KMS-11 (cell line): ENCODE results near the gene SHB.

Experiments used
- H2AFZ ChIP-seq: fragments of 200-600 bp; sonication (generic); 2 replicates; pipeline ENCODE4 v1.6.1; 2016; ENCODE audit warnings: antibody characterized with exemption, mixed run types, low read depth
- H3K27ac ChIP-seq: fragments of 200-600 bp; sonication (generic); 2 replicates; pipeline ENCODE4 v1.6.1; 2016; ENCODE audit warnings: mild to moderate bottlenecking, mixed run types
- H3K27me3 ChIP-seq: fragments of 200-600 bp; sonication (generic); 2 replicates; pipeline ENCODE4 v1.6.1; 2017; ENCODE audit warnings: mild to moderate bottlenecking, low read depth, mixed run types, moderate library complexity; ENCODE audit not compliant: insufficient read depth
- H3K36me3 ChIP-seq: fragments of 200-600 bp; sonication (generic); 2 replicates; pipeline ENCODE4 v1.6.1; 2017; ENCODE audit warnings: mild to moderate bottlenecking, mixed run types; ENCODE audit not compliant: insufficient read depth
- H3K4me1 ChIP-seq: fragments of 200-600 bp; sonication (generic); 2 replicates; pipeline ENCODE4 v1.6.1; 2016; ENCODE audit warnings: mild to moderate bottlenecking, low read depth, mixed run types; ENCODE audit not compliant: poor library complexity, severe bottlenecking
- H3K4me2 ChIP-seq: fragments of 200-600 bp; sonication (generic); 2 replicates; pipeline ENCODE4 v1.7.0; 2016; ENCODE audit warnings: mild to moderate bottlenecking, mixed run types
- H3K4me3 ChIP-seq: fragments of 200-600 bp; sonication (generic); IDR thresholded peaks from 2 replicates; pipeline ENCODE4 v1.6.1; 2017; ENCODE audit warnings: low read depth, low read length, mixed read lengths; ENCODE audit not compliant: insufficient read depth
- H3K79me2 ChIP-seq: fragments of 200-600 bp; sonication (generic); 2 replicates; pipeline ENCODE4 v1.6.1; 2016; ENCODE audit warnings: low read depth, mixed run types; ENCODE audit not compliant: insufficient read depth
- H3K9ac ChIP-seq: fragments of 200-600 bp; sonication (generic); 2 replicates; pipeline ENCODE4 v1.6.1; 2016; ENCODE audit warnings: mild to moderate bottlenecking, mixed run types
- H4K20me1 ChIP-seq: fragments of 200-600 bp; sonication (generic); 2 replicates; pipeline ENCODE4 v1.6.1; 2016; ENCODE audit warnings: mild to moderate bottlenecking, mixed run types; ENCODE audit not compliant: insufficient read depth
- TF ChIP-seq, protein P1 (sequence below): fragments of 200-600 bp; sonication (generic); conservative IDR thresholded peaks from 2 replicates; pipeline ENCODE4 v1.6.1; 2017; ENCODE audit warnings: low read depth, mild to moderate bottlenecking, antibody characterized with exemption, low read length, moderate library complexity, mixed read lengths

The SHB gene

DNA sequence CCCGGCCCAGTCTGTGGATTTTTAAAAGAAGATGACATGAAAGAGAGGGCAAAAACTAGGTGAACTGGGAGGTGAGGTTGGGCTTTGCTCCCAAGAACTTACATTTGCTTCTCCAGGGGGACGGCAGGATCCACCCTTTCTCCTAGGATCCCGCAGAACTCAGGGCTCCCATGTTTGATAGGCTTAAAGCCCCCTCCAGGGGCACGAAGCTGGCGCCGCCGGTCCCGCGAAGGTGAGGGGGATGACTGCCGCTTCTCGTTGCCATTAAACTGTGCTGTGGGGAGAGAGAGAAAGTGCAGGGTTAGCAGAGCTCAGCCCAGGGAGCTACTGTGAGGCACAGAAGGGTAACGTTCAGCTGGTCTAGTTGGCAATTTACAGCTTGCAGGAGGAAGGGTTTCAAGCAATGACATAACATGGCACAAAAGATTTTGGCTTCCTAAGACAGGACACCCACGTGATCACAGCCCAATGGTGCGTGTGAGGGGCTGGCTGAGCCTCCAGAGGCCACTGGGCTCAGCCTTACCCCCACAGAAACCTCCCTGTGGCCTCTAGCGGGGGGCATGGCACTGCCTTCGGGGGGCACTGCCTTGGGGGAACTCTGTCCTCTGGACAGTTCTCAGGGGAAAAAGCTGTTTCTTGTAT lies 113.1 kb downstream of the SHB start:
- H4K20me1 ChIP-seq: no peaks in the 10 kb centered on the region
- no peak overlapping the region for H3K27ac ChIP-seq
- no peak overlapping the region for H3K4me2 ChIP-seq
- H3K4me3 ChIP-seq: no peak overlapping the region
- H2AFZ ChIP-seq: no peak overlapping the region
- no peaks in the 10 kb centered on the region for H3K79me2 ChIP-seq
- H3K36me3 ChIP-seq: no peaks in the 10 kb centered on the region
- no peak overlapping the region for H3K9ac ChIP-seq
- TF ChIP-seq, protein P1, sequence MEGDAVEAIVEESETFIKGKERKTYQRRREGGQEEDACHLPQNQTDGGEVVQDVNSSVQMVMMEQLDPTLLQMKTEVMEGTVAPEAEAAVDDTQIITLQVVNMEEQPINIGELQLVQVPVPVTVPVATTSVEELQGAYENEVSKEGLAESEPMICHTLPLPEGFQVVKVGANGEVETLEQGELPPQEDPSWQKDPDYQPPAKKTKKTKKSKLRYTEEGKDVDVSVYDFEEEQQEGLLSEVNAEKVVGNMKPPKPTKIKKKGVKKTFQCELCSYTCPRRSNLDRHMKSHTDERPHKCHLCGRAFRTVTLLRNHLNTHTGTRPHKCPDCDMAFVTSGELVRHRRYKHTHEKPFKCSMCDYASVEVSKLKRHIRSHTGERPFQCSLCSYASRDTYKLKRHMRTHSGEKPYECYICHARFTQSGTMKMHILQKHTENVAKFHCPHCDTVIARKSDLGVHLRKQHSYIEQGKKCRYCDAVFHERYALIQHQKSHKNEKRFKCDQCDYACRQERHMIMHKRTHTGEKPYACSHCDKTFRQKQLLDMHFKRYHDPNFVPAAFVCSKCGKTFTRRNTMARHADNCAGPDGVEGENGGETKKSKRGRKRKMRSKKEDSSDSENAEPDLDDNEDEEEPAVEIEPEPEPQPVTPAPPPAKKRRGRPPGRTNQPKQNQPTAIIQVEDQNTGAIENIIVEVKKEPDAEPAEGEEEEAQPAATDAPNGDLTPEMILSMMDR: no peak
- H3K27me3 ChIP-seq: no peaks in the 10 kb centered on the region
- no peaks in the 10 kb centered on the region for H3K4me1 ChIP-seq

GRCh38 chr9:37954581-37954981 lies 114.4 kb downstream of the SHB start:
- TF ChIP-seq, protein P1: no peak
- H3K27ac ChIP-seq: no peak overlapping the region
- no peak overlapping the region for H3K9ac ChIP-seq
- no peaks in the 10 kb centered on the region for H3K27me3 ChIP-seq
- no peaks in the 10 kb centered on the region for H3K79me2 ChIP-seq
- no peaks in the 10 kb centered on the region for H3K36me3 ChIP-seq
- H2AFZ ChIP-seq: no peak overlapping the region
- H4K20me1 ChIP-seq: no peaks in the 10 kb centered on the region
- no peaks in the 10 kb centered on the region for H3K4me1 ChIP-seq
- H3K4me3 ChIP-seq: no peak overlapping the region
- no peak overlapping the region for H3K4me2 ChIP-seq

- H2AFZ ChIP-seq: no peak overlapping the region
- H3K4me2 ChIP-seq: no peak overlapping the region
- no peaks in the 10 kb centered on the region for H3K4me1 ChIP-seq
- no peak overlapping the region for H3K27ac ChIP-seq
- H3K4me3 ChIP-seq: no peak overlapping the region
- H3K27me3 ChIP-seq: no peaks in the 10 kb centered on the region
- H3K36me3 ChIP-seq: no peaks in the 10 kb centered on the region
- no peak overlapping the region for H3K9ac ChIP-seq
- no peaks in the 10 kb centered on the region for H4K20me1 ChIP-seq
- H3K79me2 ChIP-seq: no peaks in the 10 kb centered on the region
- TF ChIP-seq, protein P1: no peak
Measured at GRCh38 chr9:37953775-37954437, 115.1 kb downstream of the SHB start.

GRCh38 chr9:37953206-37953774 lies 115.7 kb downstream of the SHB start:
- Histone ChIP-seq H3K79me2 (no peaks in the 10 kb centered on the region), H3K4me1 (no peaks in the 10 kb centered on the region), H3K27me3 (no peaks in the 10 kb centered on the region), H3K4me2 (no peak overlapping the region), H3K27ac (no peak overlapping the region), H3K9ac (no peak overlapping the region), H2AFZ (no peak overlapping the region), H3K4me3 (no peak overlapping the region), H3K36me3 (no peaks in the 10 kb centered on the region), H4K20me1 (no peaks in the 10 kb centered on the region)
- TF ChIP-seq, protein P1: no peak
